Measurements from ENCODE around the gene TSEN2. TPM values are rescaled to one million over a fixed set of nuclear protein-coding genes. Genes with fewer than 3 reads are reported as not detected.

TSEN2 gene
- polyA plus RNA-seq, 1 experiment: 11.0 TPM

DNA sequence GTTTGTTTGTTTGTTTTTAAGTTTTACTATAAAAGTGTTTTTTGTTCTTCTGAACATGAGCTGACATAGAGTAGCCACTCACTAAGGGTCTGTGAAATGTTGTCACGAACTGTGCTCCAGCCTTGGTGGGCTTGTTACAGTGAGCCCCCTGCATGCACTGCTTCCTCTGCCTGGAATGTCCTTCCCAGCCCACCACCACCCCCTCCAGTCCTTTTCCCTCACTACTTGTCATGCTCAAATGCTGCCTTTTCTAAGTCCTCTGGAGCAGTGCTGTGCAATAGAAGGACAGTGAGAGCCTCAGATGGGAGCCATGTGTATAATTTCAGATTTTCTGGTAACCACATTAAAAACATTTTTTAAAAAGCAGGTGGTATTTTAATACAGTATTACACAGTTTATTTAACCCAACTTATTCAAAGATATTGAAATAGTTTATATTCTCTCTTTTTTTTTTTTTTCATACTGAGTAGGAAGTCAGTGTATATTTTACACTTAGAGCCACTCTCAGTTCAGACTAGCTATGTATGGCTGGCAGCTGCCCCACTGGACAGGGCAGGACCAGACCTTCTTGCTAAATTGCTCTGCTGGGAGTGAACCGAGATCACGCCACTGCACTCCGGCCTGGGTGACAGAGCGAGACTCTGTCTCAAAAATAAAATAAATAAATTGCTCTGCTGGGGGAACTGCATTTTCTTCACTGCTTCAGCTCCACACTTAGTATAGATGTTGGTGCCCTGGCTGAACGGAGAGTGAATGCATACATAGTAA lies 34.2 kb downstream of the TSEN2 start:
- H3K9me3 ChIP-seq (ENCODE audit: control insufficient read depth, insufficient read depth, low read length): no peaks in the 10 kb centered on the region
- no peak overlapping the region for H3K4me3 ChIP-seq (ENCODE audit: low read depth, low read length)
- TF ChIP-seq, protein P1, sequence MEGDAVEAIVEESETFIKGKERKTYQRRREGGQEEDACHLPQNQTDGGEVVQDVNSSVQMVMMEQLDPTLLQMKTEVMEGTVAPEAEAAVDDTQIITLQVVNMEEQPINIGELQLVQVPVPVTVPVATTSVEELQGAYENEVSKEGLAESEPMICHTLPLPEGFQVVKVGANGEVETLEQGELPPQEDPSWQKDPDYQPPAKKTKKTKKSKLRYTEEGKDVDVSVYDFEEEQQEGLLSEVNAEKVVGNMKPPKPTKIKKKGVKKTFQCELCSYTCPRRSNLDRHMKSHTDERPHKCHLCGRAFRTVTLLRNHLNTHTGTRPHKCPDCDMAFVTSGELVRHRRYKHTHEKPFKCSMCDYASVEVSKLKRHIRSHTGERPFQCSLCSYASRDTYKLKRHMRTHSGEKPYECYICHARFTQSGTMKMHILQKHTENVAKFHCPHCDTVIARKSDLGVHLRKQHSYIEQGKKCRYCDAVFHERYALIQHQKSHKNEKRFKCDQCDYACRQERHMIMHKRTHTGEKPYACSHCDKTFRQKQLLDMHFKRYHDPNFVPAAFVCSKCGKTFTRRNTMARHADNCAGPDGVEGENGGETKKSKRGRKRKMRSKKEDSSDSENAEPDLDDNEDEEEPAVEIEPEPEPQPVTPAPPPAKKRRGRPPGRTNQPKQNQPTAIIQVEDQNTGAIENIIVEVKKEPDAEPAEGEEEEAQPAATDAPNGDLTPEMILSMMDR (IDR thresholded peaks at IDR 0.05; ENCODE audit: low read depth, low read length): no peak
- ChIA-PET CTCF (interaction anchor here (0.7 kb wide), 1 partner anchor 342 kb away, joined by 4 read pairs; no protein-coding TSS in a partner anchor), POLR2A (no interaction called here)
- H3K27ac ChIP-seq (ENCODE audit: low read depth, low read length): no peak overlapping the region
- DNase-seq (ENCODE audit: low read depth, low spot score): no peak
- no peaks in the 10 kb centered on the region for H3K27me3 ChIP-seq (ENCODE audit: control insufficient read depth, insufficient read depth, low read length)

DNA sequence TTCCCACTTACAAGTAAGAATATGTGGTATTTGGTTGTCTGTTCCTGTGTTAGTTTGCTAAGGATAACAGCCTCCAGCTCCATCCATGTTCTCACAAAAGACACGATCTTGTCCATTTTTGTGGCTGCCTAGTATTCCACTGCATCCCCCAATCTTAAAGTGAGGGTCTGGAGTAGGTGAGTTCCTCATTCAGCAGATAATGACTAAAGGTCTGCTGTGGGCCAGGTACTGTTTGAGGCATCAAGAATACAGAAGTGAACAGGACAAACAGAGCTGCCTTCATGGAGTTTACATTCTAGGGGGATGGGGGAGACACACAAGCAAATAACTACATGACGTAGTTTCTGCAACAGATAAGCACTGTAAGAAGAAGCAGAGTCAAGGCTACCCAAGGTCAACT lies 36.7 kb downstream of the TSEN2 start:
- TF ChIP-seq, protein P1 (IDR thresholded peaks at IDR 0.05; ENCODE audit: low read depth, low read length): no peak
- H3K4me3 ChIP-seq (ENCODE audit: low read depth, low read length): no peak overlapping the region
- DNase-seq (ENCODE audit: low read depth, low spot score): no peak
- no peaks in the 10 kb centered on the region for H3K9me3 ChIP-seq (ENCODE audit: control insufficient read depth, insufficient read depth, low read length)
- no peaks in the 10 kb centered on the region for H3K27me3 ChIP-seq (ENCODE audit: control insufficient read depth, insufficient read depth, low read length)
- H3K27ac ChIP-seq (ENCODE audit: low read depth, low read length): no peak overlapping the region
- CTCF ChIA-PET: no interaction called here
- POLR2A ChIA-PET: no interaction called here

DNA sequence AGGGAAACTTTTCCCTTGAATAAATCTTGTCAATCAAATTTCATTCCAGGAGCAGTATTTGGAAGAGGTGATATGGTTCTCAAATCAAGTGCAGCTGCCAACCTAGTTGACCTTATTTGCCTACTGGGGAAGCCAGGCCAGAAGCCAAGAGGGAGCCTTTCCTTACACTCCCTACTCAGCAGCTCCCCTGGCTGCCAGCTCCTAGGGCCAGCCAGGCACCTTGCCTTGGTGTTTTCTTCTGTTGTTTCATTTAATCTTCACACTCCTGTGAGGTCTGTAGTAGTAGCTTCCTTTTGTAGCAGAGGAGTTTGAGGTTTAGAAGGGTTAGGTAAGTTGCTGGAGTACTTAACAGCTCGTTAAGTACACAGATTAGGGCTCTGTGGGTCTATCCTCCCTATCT lies 38.4 kb downstream of the TSEN2 start:
- H3K27ac ChIP-seq (ENCODE audit: low read depth, low read length): no peak overlapping the region
- TF ChIP-seq, protein P1 (IDR thresholded peaks at IDR 0.05; ENCODE audit: low read depth, low read length): no peak
- CTCF ChIA-PET: interaction anchor here (0.9 to 1.5 kb wide), 3 partner anchors 38 to 388 kb away, joined by 3 read pairs; partner anchors contain the start of gene TSEN2
- POLR2A ChIA-PET: no interaction called here
- H3K4me3 ChIP-seq (ENCODE audit: low read depth, low read length): no peak overlapping the region
- H3K27me3 ChIP-seq (ENCODE audit: control insufficient read depth, insufficient read depth, low read length): no peaks in the 10 kb centered on the region
- no peaks in the 10 kb centered on the region for H3K9me3 ChIP-seq (ENCODE audit: control insufficient read depth, insufficient read depth, low read length)
- no peak for DNase-seq (ENCODE audit: low read depth, low spot score)

DNA sequence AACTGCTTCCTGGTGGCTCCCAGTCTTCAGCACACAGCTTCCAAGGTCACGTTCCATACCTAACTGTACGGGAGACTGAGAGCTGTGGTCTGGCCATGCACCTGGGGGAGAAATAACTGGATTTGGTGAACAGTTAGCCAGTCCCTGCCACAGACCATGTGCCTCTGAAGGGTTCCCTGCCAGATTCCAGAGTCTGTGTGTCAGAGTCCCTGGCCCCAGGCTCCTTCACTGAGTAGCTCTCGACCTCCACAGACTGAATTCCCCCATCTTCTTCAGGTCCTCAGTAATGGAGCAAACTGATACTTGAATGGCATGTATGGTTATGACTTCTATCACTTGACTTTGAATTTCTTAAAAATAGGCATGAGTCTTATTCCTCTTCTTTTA lies 43.5 kb downstream of the TSEN2 start:
- Histone ChIP-seq H3K9me3 (ENCODE audit: control insufficient read depth, insufficient read depth, low read length) (no peaks in the 10 kb centered on the region), H3K27me3 (ENCODE audit: control insufficient read depth, insufficient read depth, low read length) (no peaks in the 10 kb centered on the region), H3K4me3 (ENCODE audit: low read depth, low read length) (no peak overlapping the region), H3K27ac (ENCODE audit: low read depth, low read length) (no peak overlapping the region)
- TF ChIP-seq, protein P1 (IDR thresholded peaks at IDR 0.05; ENCODE audit: low read depth, low read length): no peak
- POLR2A ChIA-PET: no interaction called here
- no peak for DNase-seq (ENCODE audit: low read depth, low spot score)
- CTCF ChIA-PET: no interaction called here

DNA sequence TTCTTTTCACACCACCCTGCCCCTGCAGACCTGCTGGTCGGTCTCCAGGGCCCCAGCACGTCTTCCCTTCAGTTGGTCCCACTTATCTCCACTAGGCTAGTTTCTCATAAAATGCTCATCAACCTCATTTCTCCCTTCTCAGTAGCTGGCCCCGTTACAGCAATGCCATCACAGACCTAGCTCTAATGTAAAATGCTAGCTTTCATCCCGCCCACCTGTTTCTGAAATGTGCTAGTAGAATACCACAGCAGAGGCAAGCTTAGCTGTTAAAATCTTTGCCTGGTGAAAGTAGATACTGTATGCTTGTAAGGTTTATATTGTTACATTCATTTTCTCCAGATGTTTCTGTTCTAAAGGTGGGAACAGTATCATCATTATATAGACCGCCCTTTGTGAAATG lies 47.9 kb downstream of the TSEN2 start:
- DNase-seq (ENCODE audit: low read depth, low spot score): no peak
- CTCF ChIA-PET: interaction anchor here (0.6 kb wide), 1 partner anchor 37 kb away, joined by 5 read pairs; no protein-coding TSS in a partner anchor
- Histone ChIP-seq H3K9me3 (ENCODE audit: control insufficient read depth, insufficient read depth, low read length) (no peaks in the 10 kb centered on the region), H3K4me3 (ENCODE audit: low read depth, low read length) (no peak overlapping the region), H3K27me3 (ENCODE audit: control insufficient read depth, insufficient read depth, low read length) (no peaks in the 10 kb centered on the region), H3K27ac (ENCODE audit: low read depth, low read length) (no peak overlapping the region)
- TF ChIP-seq, protein P1 (IDR thresholded peaks at IDR 0.05; ENCODE audit: low read depth, low read length): no peak
- POLR2A ChIA-PET: no interaction called here
